IMR-90 (cell line): ENCODE data around the gene XRCC3. TPM values are rescaled to one million over a fixed set of nuclear protein-coding genes. Genes with fewer than 3 reads are reported as not detected.

Source experiments
- ATAC-seq: fragments of 200-7000 bp; cut with Tn5 transposase; 2 replicates; pipeline ENCODE4 v1.9.1; 2020; ENCODE audit warnings: low read depth, mild to moderate bottlenecking, moderate library complexity
- BruUV-seq: library from RNA; stranded (reverse); fragments of 400-500 nt; replicated peaks from 2 replicates; lab custom pipeline; 2021; lab: Mats Ljungman, UMichigan
- CTCF ChIA-PET: fragments of 300-600 bp; formaldehyde crosslinking; extraction: SDS; loops from one replicate; lab custom pipeline; 2021; ENCODE audit warnings: antibody characterized with exemption; lab: Yijun Ruan, JAX
- POLR2A ChIA-PET: fragments of 300-600 bp; sonication (Branson Sonifier 250); formaldehyde crosslinking; loops from one replicate; lab custom pipeline; 2022; ENCODE audit warnings: antibody characterized with exemption; ENCODE audit not compliant: unreplicated experiment; lab: Charles Lee
- DNase-seq: peaks from one replicate; pipeline ENCODE4 v3.0.0; 2013
- H2AFZ ChIP-seq: replicated peaks from 2 replicates; pipeline ENCODE3; 2013; ENCODE audit warnings: low read length, mild to moderate bottlenecking; ENCODE audit not compliant: poor library complexity
- H2AK5ac ChIP-seq: 2 replicates; pipeline ENCODE4 v1.6.1; 2013; ENCODE audit warnings: low read depth, low read length, inconsistent platforms
- H2AK9ac ChIP-seq: replicated peaks from 2 replicates; pipeline ENCODE3; 2013; ENCODE audit warnings: mild to moderate bottlenecking, low read depth, low read length, moderate library complexity; ENCODE audit not compliant: poor library complexity
- H2BK120ac ChIP-seq: 2 replicates; pipeline ENCODE4 v1.6.1; 2013; ENCODE audit warnings: low read depth, low read length, inconsistent platforms
- H2BK15ac ChIP-seq: 3 replicates; pipeline ENCODE4 v1.6.1; 2013; ENCODE audit warnings: low read depth, low read length, inconsistent platforms
- H2BK20ac ChIP-seq: 2 replicates; pipeline ENCODE4 v1.6.1; 2013; ENCODE audit warnings: low read depth, mild to moderate bottlenecking, inconsistent platforms, low read length, moderate library complexity
- H2BK5ac ChIP-seq: 2 replicates; pipeline ENCODE4 v1.6.1; 2013; ENCODE audit warnings: mild to moderate bottlenecking, low read depth, low read length, inconsistent platforms; ENCODE audit not compliant: poor library complexity, severe bottlenecking
- H3K14ac ChIP-seq: replicated peaks from 2 replicates; pipeline ENCODE4 v1.6.1; 2013; ENCODE audit warnings: low read depth, low read length, inconsistent platforms
- H3K18ac ChIP-seq: 2 replicates; pipeline ENCODE4 v1.6.1; 2013; ENCODE audit warnings: low read depth, low read length, control low read depth
- H3K23ac ChIP-seq: 2 replicates; pipeline ENCODE4 v1.6.1; 2013; ENCODE audit warnings: low read depth, low read length, inconsistent platforms
- H3K27ac ChIP-seq: 2 replicates; pipeline ENCODE4 v1.5.1; 2013; ENCODE audit warnings: mild to moderate bottlenecking, control low read depth, low read length; ENCODE audit not compliant: insufficient read depth
- H3K27me3 ChIP-seq: 2 replicates; pipeline ENCODE4 v1.6.1; 2013; ENCODE audit warnings: low read length; ENCODE audit not compliant: control insufficient read depth, insufficient read depth
- H3K36me3 ChIP-seq: 2 replicates; pipeline ENCODE4 v1.6.1; 2013; ENCODE audit warnings: low read length, mixed read lengths; ENCODE audit not compliant: control insufficient read depth, insufficient read depth
- H3K4ac ChIP-seq: 2 replicates; pipeline ENCODE4 v1.6.1; 2013; ENCODE audit warnings: low read depth, low read length, inconsistent platforms
- H3K4me1 ChIP-seq: 2 replicates; pipeline ENCODE4 v1.6.1; 2013; ENCODE audit warnings: low read length, mixed read lengths; ENCODE audit not compliant: control insufficient read depth, insufficient read depth
- H3K4me2 ChIP-seq: 2 replicates; pipeline ENCODE4 v1.6.1; 2013; ENCODE audit warnings: low read depth, mild to moderate bottlenecking, control low read depth, low read length, moderate library complexity
- H3K4me3 ChIP-seq: 2 replicates; pipeline ENCODE4 v1.5.1; 2013; ENCODE audit warnings: low read depth, mild to moderate bottlenecking, control low read depth, low read length, moderate library complexity; ENCODE audit not compliant: insufficient read depth
- H3K56ac ChIP-seq: 2 replicates; pipeline ENCODE4 v1.6.1; 2013; ENCODE audit warnings: low read length, inconsistent platforms; ENCODE audit not compliant: insufficient read depth; ENCODE audit errors: extremely low read depth
- H3K79me1 ChIP-seq, 2 experiments: 2 replicates each; pipeline ENCODE4 v1.6.1; 2013; ENCODE audit warnings: low read length in 2 of 2, inconsistent platforms in 1 of 2, low read depth in 1 of 2
- H3K9ac ChIP-seq: 2 replicates; pipeline ENCODE4 v1.6.1; 2013; ENCODE audit warnings: low read depth, low read length, control low read depth
- H3K9me1 ChIP-seq: 2 replicates; pipeline ENCODE4 v1.6.1; 2013; ENCODE audit warnings: low read length, inconsistent platforms; ENCODE audit not compliant: insufficient read depth
- H3K9me3 ChIP-seq: 2 replicates; pipeline ENCODE4 v1.6.1; 2013; ENCODE audit warnings: low read length; ENCODE audit not compliant: control insufficient read depth, insufficient read depth
- H4K20me1 ChIP-seq: 2 replicates; pipeline ENCODE4 v1.6.1; 2013; ENCODE audit warnings: low read length, inconsistent platforms; ENCODE audit not compliant: insufficient read depth
- H4K5ac ChIP-seq: 2 replicates; pipeline ENCODE4 v1.6.1; 2013; ENCODE audit warnings: mild to moderate bottlenecking, low read depth, low read length, control low read depth
- H4K8ac ChIP-seq, 2 experiments: 2 replicates each; pipeline ENCODE4 v1.6.1; 2013; ENCODE audit warnings: low read depth in 2 of 2, low read length in 2 of 2, control low read depth in 1 of 2, inconsistent platforms in 1 of 2
- H4K91ac ChIP-seq: 2 replicates; pipeline ENCODE4 v1.6.1; 2013; ENCODE audit warnings: low read depth, low read length, inconsistent platforms; ENCODE audit not compliant: insufficient read depth
- RAD21 ChIP-seq: IDR thresholded peaks from 2 replicates; pipeline ENCODE4 v1.6.1; 2012; ENCODE audit warnings: low read length, improper control_type of control experiment
- WGBS, 2 experiments: methylation state at CpG; one replicate each; pipeline versions ENCODE4 v1.1.5 to v1.1.7; 2013; ENCODE audit warnings: missing lambda C conversion rate in 2 of 2; ENCODE audit not compliant: insufficient read length in 1 of 2; ENCODE audit errors: extremely low coverage in 2 of 2; 5-methylcytosine and 5-hydroxymethylcytosine counted together
- dilution Hi-C: fragments of 300-500 bp; cut with HindIII; formaldehyde crosslinking; loops from one replicate; pipeline ENCODE4 v1.14.3; 2018; ENCODE audit warnings: low sequenced_read_pairs; ENCODE audit not compliant: unreplicated experiment
- in situ Hi-C: fragments of 300-500 bp; cut with MboI; formaldehyde crosslinking; loops from 3 replicates; pipeline ENCODE4 v1.14.3; 2019; ENCODE audit warnings: low sequenced_read_pairs, inconsistent platforms, mixed read lengths
- intact Hi-C: fragments of 100-400 bp; cut with micrococcal nuclease; formaldehyde crosslinking; loops from 2 replicates; pipeline ENCODE4 v1.10.0; 2022
- polyA plus RNA-seq, 3 experiments: library from polyadenylated mRNA; depleted of rRNA; stranded (reverse); fragments of >200 nt; gene quantifications; 2 replicates each; pipeline ENCODE4 v1.2.3, GENCODE V29; 2012; ENCODE audit warnings: low replicate concordance in 1 of 3
- total RNA-seq: library from RNA; depleted of rRNA; stranded (reverse); fragments of >200 nt; gene quantifications from 2 replicates; pipeline ENCODE4 v1.2.3, GENCODE V29; 2012

The XRCC3 gene
- total and polyA plus RNA-seq, 2 of the 4 experiments (the other 2 are of a cell fraction), result 8.1 to 9.5 TPM

- no peak for DNase-seq
Measured at GRCh38 chr14:103675957-103676356, 39.3 kb downstream of the XRCC3 start.

More at GRCh38 chr14:103675957-103676356, 39.3 kb downstream of the XRCC3 start:
- Histone ChIP-seq H2BK5ac (no peak overlapping the region), H3K27me3 (no peaks in the 10 kb centered on the region), H3K56ac (no peak overlapping the region), H3K9me1 (peaks cover 3% of the 10 kb centered on the region; the same call in 1 of the 2 replicates), H3K79me1 (peaks cover 19 to 43% of the 10 kb centered on the region in 2 experiments), H2BK120ac (no peak overlapping the region), H2BK15ac (no peak overlapping the region), H3K4me1 (peaks cover 2% of the 10 kb centered on the region; the same call in 1 of the 2 replicates), H3K27ac (no peak overlapping the region), H3K9me3 (no peaks in the 10 kb centered on the region), H4K20me1 (peaks cover 8% of the 10 kb centered on the region; the same call in 1 of the 2 replicates), H2AK5ac (no peak overlapping the region), H2AFZ (no peak overlapping the region), H3K14ac (no peak overlapping the region), H2BK20ac (no peak overlapping the region), H3K36me3 (peaks cover 74% of the 10 kb centered on the region), H4K8ac (no peak overlapping the region), H3K18ac (no peak overlapping the region), H3K23ac (no peak overlapping the region), H3K4me2 (no peak overlapping the region), H4K91ac (no peak overlapping the region), H3K4ac (no peak overlapping the region), H3K4me3 (no peak overlapping the region), H4K5ac (no peak overlapping the region), H3K9ac (no peak overlapping the region), H2AK9ac (no peak overlapping the region)
- intact Hi-C loops (no loop called here), dilution Hi-C loops (no loop called here), in situ Hi-C loops (no loop called here)
- no peak for TF ChIP-seq RAD21
- POLR2A ChIA-PET, result no interaction called here
- 100% methylated on average over 1 of the region's 8 CpGs; no CpG with 5 or more reads in 1 of the 2 experiments for WGBS, 2 experiments
- no peak for ATAC-seq
- CTCF ChIA-PET, result no interaction called here
- no TSS peak for BruUV-seq
